ENCODE measurements around the gene PRSS8. TPM values are rescaled to one million over a fixed set of nuclear protein-coding genes. Genes with fewer than 3 reads are reported as not detected.

The PRSS8 gene
- total RNA-seq, 1 donor from 2014 or later = 103 TPM

DNA sequence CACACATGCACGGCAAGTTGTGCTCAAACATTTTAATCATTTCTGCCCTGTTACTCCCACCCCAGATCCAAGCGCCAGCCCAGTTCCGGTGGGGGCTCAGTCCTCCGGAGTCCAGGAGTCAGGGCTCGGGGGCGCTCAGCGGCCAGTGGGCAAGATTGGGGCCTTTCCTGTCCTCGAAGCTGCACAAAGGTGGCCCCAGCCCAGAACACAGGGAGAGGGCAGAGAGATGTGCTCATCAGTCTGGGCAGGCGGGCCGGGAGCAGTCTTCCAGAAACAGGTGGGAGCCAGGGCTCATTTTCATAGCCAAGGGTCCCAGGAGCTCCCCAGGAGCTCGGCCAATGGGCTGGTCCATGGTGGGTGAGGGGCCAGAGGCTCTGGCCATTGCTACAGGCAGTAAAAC, 4.1 kb downstream of the PRSS8 start:
- peak overlapping the region; percentile 96 for H3K27ac ChIP-seq
- peaks cover 40% of the 10 kb centered on the region for H3K36me3 ChIP-seq
- intact Hi-C loops (cut with DNase I) = no loop called here
- TF ChIP-seq, protein P1, sequence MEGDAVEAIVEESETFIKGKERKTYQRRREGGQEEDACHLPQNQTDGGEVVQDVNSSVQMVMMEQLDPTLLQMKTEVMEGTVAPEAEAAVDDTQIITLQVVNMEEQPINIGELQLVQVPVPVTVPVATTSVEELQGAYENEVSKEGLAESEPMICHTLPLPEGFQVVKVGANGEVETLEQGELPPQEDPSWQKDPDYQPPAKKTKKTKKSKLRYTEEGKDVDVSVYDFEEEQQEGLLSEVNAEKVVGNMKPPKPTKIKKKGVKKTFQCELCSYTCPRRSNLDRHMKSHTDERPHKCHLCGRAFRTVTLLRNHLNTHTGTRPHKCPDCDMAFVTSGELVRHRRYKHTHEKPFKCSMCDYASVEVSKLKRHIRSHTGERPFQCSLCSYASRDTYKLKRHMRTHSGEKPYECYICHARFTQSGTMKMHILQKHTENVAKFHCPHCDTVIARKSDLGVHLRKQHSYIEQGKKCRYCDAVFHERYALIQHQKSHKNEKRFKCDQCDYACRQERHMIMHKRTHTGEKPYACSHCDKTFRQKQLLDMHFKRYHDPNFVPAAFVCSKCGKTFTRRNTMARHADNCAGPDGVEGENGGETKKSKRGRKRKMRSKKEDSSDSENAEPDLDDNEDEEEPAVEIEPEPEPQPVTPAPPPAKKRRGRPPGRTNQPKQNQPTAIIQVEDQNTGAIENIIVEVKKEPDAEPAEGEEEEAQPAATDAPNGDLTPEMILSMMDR (IDR thresholded peaks at IDR 0.05) = no peak
- no peaks in the 10 kb centered on the region for H3K27me3 ChIP-seq
- H3K4me1 ChIP-seq = peaks cover 48% of the 10 kb centered on the region
- peak; percentile 68 for DNase-seq
- ATAC-seq = no peak
- H3K4me3 ChIP-seq = no peak overlapping the region
- H3K9me3 ChIP-seq = no peaks in the 10 kb centered on the region

DNA sequence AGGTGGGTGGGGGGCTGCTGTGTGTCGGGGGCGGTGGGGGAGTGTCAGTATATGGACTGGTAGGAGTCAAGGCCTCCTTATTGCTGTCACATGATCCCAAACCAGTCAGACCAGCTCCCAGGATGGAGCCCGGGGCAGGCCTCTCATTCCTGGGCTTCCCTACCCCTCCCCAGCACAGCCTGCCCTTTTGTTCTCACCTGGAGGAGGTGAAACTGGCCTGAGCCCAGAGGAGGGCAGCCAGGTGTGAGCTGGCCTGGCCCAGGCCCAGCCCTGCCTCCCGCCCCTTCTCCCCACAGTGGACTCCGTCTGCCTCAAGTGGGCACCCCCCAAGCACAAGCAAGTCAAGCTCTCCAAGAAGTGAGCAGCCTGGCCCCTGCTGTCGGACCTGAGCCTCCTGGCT, 4.6 kb downstream of the PRSS8 start:
- H3K27ac ChIP-seq = peak overlapping the region; percentile 96
- no peaks in the 10 kb centered on the region for H3K27me3 ChIP-seq
- TF ChIP-seq, protein P1 (IDR thresholded peaks at IDR 0.05) = no peak
- intact Hi-C loops (cut with DNase I) = no loop called here
- H3K9me3 ChIP-seq = no peaks in the 10 kb centered on the region
- H3K36me3 ChIP-seq = peaks cover 40% of the 10 kb centered on the region
- DNase-seq (peak; percentile 94), ATAC-seq (peak; percentile 69)
- H3K4me1 ChIP-seq = peaks cover 48% of the 10 kb centered on the region
- no peak overlapping the region for H3K4me3 ChIP-seq

DNA sequence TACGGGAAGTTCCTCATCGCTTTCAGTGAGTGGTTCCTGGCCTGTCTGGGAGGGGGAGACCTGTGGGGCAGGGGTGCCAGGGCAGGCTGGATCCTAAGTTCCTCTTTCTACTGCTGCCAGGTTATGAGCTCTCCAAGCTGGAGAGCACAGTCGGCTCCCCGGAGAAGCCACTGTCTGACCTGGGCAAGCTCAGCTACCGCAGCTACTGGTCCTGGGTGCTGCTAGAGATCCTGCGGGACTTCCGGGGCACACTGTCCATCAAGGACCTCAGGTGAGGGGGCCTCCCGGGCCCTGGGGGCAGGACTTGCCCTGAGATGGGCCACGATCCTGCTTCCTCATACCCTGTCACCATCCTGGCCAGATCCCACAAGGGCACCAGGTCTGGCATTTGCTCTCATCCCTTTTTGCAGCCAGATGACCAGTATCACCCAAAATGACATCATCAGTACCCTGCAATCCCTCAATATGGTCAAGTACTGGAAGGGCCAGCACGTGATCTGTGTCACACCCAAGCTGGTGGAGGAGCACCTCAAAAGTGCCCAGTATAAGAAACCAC, 5.1 kb downstream of the PRSS8 start:
- ATAC-seq = peak; percentile 0
- no peaks in the 10 kb centered on the region for H3K27me3 ChIP-seq
- H3K4me1 ChIP-seq = peaks cover 48% of the 10 kb centered on the region
- peaks cover 40% of the 10 kb centered on the region for H3K36me3 ChIP-seq
- DNase-seq = peak; percentile 77
- intact Hi-C loops (cut with DNase I) = no loop called here
- peak overlapping the region; percentile 96 for H3K27ac ChIP-seq
- no peaks in the 10 kb centered on the region for H3K9me3 ChIP-seq
- H3K4me3 ChIP-seq = peak overlapping the region; percentile 21
- TF ChIP-seq, protein P1 (IDR thresholded peaks at IDR 0.05) = no peak

DNA sequence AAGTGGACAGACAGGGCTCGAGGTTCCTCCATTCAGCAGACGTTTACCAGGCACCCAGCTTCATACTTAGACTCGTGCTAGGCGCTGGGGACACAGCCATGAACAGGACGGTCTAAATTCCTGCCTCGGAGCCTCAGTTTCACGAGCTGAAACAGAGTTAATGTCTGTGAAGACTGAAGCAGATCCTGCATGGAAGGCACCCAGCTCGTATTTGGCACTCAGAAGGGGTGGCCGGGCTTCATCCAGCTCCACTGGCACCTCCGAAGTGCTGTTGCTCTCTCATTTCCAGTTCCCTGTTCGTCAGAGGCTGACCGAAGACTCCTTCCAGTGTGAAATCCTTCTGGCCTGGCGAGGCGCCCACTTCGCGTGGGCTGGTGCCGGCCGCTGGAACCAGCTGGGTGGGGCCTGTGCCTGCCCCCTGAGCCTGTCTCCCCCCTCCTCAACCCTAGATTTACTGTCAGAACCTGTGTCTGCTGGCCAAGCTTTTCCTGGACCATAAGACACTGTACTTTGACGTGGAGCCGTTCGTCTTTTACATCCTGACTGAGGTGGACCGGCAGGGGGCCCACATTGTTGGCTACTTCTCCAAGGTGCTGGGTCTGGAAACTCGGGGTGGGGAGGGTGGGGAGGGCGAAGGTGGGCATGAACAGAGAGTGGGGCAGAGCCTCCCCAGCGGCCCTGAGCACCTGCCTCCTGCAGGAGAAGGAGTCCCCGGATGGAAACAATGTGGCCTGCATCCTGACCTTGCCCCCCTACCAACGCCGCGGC, 5.8 kb downstream of the PRSS8 start:
- peaks cover 40% of the 10 kb centered on the region for H3K36me3 ChIP-seq
- no peaks in the 10 kb centered on the region for H3K9me3 ChIP-seq
- peak; percentile 91 for DNase-seq
- no peaks in the 10 kb centered on the region for H3K27me3 ChIP-seq
- peak overlapping the region; percentile 96 for H3K27ac ChIP-seq
- ATAC-seq = peak; percentile 32
- H3K4me3 ChIP-seq = peak overlapping the region; percentile 21
- intact Hi-C loops (cut with DNase I) = no loop called here
- H3K4me1 ChIP-seq = peaks cover 48% of the 10 kb centered on the region
- TF ChIP-seq, protein P1 (IDR thresholded peaks at IDR 0.05) = peak; percentile 6

DNA sequence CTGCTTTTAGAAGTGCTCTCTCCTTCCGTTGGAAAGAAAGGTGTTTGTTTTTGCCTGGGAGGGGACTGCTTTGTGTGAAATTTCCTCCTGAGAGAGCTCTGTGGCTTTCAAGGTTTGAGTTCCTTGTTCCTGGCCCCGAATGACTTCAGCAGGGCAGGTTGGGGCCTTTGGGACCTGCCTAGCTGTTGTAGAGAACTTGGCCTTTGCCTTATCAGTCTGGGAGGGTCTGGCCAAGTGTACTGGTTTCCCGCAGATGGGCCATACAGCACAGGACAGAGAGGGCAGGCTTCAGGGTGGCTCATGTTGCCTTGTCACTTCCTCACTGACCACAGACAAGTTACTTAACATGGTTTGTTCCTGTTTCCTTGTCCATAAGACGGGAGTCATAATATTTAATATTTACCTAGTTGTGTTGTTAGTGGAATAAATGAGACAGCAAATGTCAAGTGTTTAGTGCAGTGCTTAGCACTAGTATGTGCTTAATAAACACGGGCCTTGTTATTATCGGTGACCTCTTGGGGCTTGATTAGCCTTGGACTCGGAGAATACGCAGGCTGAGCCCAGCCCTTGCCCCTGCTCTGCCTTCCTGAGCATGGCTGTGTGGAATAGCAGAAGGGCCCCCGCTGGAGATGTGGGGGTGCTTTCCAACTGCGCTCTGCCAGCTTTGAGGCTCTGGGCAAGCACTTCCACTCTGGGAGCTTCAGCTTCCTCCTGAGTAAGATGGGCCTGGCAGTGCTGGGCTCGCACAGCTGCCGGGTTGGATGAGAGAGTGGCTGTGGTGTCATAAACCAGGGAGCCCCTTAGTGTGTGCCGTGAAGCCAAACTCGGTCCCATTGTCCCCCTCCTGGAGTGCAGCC, 6.6 kb downstream of the PRSS8 start:
- Histone ChIP-seq H3K27ac (peak overlapping the region; percentile 96), H3K9me3 (no peaks in the 10 kb centered on the region), H3K27me3 (no peaks in the 10 kb centered on the region), H3K4me3 (no peak overlapping the region), H3K4me1 (peaks cover 42% of the 10 kb centered on the region), H3K36me3 (peaks cover 45% of the 10 kb centered on the region)
- intact Hi-C loops (cut with DNase I) = no loop called here
- ATAC-seq (peak; percentile 77), DNase-seq (peak; percentile 84)
- TF ChIP-seq, protein P1 (IDR thresholded peaks at IDR 0.05) = no peak
